ENCODE data around the gene FCGR1A.
"Not testable (repeated sequence)": the region's sequence is repeated elsewhere in the genome, so short reads cannot be mapped to it uniquely, and the experiment has no call there.

DNA sequence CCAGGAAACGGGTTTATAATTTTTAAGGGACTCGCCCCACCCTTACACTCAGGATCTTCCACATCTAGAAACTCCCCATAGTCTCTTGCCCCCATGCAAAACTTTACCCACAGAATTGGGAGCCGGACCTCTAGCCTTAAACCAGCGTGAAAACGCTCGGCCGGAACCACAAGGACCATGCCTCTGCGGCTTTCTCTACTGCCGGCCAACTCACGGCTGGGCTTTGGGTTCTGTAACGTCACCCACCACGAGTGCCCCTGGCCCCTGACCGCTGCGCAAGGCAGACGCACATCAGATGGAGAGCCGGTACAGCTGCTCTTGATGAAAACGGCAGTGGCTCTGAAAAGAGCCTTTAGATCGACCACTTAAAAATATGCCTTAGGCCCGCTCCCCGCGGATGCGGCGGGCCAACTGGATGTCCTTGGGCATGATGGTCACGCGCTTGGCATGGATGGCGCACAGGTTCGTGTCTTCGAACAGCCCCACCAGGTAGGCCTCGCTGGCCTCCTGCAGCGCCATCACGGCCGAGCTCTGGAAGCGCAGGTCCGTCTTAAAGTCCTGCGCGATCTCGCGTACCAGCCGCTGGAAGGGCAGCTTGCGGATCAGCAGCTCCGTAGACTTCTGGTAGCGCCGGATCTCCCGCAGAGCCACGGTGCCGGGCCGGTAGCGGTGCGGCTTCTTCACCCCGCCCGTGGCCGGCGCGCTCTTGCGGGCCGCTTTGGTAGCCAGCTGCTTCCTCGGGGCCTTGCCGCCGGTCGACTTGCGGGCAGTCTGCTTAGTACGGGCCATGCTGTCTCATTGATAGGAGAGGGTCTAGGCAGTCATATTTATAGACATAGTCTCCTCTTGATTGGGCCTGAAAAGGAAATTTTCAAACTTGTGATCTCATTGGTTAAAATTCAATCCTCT is 30.7 kb downstream of the FCGR1A start:
- not testable (repeated sequence) for TF ChIP-seq CTCF (conservative IDR thresholded peaks at IDR 0.05; ENCODE audit: low read length); EZH2phosphoT487 (IDR thresholded peaks at IDR 0.05; ENCODE audit: borderline replicate concordance)
